Astrocyte of the spinal cord (primary cell): Measurements from ENCODE around the gene SRGAP2C.
"Not testable (repeated sequence)": the region's sequence is repeated elsewhere in the genome, so short reads cannot be mapped to it uniquely, and the experiment has no call there.

Experiments
- DNase-seq: peaks from one replicate; pipeline ENCODE4 v3.0.0; 2011; ENCODE audit warnings: low read depth, low spot score
- H3K4me3 ChIP-seq: 2 replicates; pipeline ENCODE4 v1.5.1; 2011; ENCODE audit warnings: low read depth, mild to moderate bottlenecking, low read length, moderate library complexity
- CTCF ChIP-seq: IDR thresholded peaks from 2 replicates; pipeline ENCODE4 v1.5.1; 2012; ENCODE audit warnings: low read depth, mild to moderate bottlenecking, low read length, inconsistent platforms
- in situ Hi-C: cut with HindIII; loops from 2 replicates; pipeline ENCODE4 v1.10.0; 2017; ENCODE audit warnings: low sequenced_read_pairs

The SRGAP2C gene

GRCh38 chr1:121400541-121401310, 216.0 kb downstream of the SRGAP2C start:
- in situ Hi-C loops, DNase-seq, H3K4me3 ChIP-seq: not testable (repeated sequence)

DNA sequence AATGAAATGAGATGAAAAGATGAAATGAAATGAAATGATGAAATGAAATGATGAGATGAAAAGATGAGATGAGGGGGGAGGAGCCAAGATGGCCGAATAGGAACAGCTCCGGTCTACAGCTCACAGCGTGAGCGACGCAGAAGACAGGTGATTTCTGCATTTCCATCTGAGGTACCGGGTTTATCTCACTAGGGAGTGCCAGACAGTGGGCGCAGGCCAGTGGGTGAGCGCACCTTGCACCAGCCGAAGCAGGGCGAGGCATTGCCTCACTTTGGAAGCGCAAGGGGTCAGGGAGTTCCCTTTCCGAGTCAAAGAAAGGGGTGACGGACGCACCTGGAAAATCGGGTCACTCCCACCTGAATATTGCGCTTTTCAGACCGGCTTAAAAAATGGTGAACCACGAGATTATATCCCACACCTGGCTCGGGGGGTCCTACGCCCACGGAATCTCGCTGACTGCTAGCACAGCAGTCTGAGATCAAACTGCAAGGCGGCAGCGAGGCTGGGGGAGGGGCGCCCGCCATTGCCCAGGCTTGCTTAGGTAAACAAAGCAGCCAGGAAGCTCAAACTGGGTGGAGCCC, 216.7 kb downstream of the SRGAP2C start:
- H3K4me3 ChIP-seq, in situ Hi-C loops, DNase-seq: not testable (repeated sequence)

DNA sequence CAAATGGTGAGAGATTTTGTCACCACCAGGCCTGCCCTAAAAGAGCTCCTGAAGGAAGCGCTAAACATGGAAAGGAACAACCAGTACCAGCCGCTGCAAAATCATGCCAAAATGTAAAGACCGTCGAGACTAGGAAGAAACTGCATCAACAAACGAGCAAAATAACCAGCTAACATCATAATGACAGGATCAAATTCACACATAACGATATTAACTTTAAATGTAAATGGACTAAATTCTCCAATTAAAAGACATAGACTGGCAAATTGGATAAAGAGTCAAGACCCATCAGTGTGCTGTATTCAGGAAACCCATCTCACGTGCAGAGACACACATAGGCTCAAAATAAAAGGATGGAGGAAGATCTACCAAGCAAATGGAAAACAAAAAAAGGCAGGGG, 218.5 kb downstream of the SRGAP2C start:
- DNase-seq, H3K4me3 ChIP-seq, in situ Hi-C loops: not testable (repeated sequence)

DNA sequence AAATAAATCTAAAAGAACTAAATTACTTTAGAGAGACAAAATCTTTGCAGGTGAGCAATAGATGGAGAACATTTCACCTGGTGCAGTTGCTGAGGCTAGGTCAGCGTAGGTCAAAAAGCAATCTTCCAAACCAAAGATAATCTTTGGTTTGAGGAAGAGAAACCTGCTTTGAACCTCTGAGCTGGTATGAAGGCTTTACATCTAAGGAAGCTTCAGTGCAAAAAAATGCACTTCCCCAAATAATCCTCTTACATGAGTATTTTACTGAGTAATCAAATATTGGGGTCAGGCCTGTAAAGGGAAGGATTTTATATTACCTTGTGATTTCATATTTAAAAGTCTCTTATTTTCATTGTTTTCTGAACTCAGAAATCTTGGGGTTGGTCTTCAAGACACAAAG, 223.6 kb downstream of the SRGAP2C start:
- DNase-seq: no peak
- TF ChIP-seq CTCF: no peak
- in situ Hi-C loops: no loop called here
- H3K4me3 ChIP-seq: no peak overlapping the region

DNA sequence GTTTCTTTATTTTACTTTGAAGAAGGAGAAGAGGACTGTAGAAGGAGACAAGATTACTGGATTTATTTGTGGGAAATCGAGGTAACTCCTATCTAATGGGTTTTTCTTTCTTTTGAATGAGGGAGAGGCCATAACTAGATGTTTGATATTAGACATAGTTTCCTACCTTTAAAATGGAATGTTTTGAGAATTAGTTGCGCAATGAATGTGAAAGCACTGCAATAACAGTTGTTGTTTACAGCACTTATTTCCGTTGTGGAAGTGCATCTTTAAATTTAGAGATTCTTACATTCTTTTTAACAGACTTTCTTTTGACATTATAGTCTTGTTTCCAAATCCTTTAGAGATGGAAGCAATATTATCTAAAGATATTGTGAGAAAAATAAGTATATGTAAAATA, 229.0 kb downstream of the SRGAP2C start:
- in situ Hi-C loops: no loop called here
- no peak for DNase-seq
- no peak for TF ChIP-seq CTCF
- H3K4me3 ChIP-seq: no peak overlapping the region

DNA sequence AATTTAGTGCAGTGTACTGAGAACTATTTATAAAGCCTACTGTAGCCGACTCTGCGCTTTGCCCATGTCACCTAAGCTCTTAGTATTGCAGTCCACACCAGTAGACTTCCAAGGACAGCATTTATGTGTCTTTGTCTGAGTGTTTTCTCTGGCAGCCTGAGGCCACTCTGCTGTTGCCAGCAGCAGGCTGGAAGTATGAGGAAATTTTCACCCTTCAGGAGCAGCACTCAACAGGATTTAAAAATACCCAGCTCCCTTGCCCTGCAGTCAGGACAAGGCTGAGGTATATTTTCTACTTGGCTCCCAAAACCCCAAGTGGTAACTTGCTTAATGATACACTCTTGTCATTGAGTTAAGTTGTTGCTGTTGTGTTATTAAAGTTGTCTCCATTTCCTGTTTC, 230.1 kb downstream of the SRGAP2C start:
- no peak for TF ChIP-seq CTCF
- no peak for DNase-seq
- in situ Hi-C loops: no loop called here
- no peak overlapping the region for H3K4me3 ChIP-seq

- DNase-seq: no peak
- H3K4me3 ChIP-seq: no peak overlapping the region
- no peak for TF ChIP-seq CTCF
- in situ Hi-C loops: no loop called here
Observed at GRCh38 chr1:121417325-121417923, 232.6 kb downstream of the SRGAP2C start.

DNA sequence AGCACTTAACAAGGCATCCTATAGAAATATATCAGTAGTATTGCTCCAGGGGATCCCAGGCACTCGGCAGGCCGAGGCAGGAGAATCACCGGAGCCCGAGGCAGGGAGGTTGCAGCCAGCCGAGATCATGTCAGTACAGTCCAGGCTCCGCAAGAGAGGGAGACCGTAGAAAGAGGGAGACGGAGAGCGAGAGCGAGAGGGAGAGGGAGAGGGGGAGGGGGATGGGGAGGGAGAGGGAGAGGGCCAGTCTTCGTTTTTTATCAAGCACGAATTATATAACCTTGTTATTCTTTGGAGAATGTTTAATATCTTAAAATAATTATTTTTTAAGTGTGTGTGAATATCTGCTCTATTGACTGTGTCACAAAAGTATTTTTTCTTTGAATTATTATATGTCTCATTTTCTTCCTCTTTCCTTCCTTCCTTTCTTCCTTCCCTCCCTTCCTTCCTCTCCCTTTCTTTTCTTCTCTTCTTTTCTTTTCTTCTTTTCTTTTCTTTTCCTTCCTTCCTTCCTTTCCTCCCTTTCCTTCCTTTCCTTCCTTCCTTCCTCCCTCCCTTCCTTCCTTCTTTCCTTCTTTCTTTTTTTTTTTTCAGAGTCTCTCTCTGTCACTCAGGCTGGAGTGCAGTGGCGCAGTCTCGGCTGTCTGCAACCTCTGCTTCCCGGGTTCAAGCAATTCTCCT, 233.7 kb downstream of the SRGAP2C start:
- no peak overlapping the region for H3K4me3 ChIP-seq
- in situ Hi-C loops: no loop called here
- no peak for DNase-seq
- no peak for TF ChIP-seq CTCF

GRCh38 chr1:121419050-121419615, 234.4 kb downstream of the SRGAP2C start:
- DNase-seq, H3K4me3 ChIP-seq, in situ Hi-C loops: not testable (repeated sequence)

DNA sequence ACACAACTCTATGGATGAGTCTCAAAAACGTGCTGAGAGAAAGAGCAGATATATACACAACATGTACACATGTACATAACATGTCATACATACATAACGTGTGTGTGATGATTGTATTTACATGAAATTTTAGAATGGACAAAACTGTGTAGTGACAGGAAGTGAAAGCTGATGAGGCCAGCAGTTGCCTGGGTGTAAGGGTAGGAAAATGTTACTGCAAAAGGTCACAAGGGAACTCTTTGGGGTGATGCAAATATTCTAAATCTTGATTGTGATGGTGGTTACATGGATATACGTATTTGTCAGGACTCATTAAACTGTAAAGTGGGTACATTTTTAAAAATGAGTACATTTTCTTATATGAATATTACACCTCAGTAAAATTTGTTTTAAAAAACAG, 236.7 kb downstream of the SRGAP2C start:
- DNase-seq, H3K4me3 ChIP-seq, in situ Hi-C loops: not testable (repeated sequence)

- in situ Hi-C loops, H3K4me3 ChIP-seq, DNase-seq: not testable (repeated sequence)
Observed at GRCh38 chr1:121423956-121424355, 239.2 kb downstream of the SRGAP2C start.
